Fibroblast of upper back skin (primary cell): ENCODE measurements around the gene NOD2.

Experiments used
- DNase-seq: peaks from one replicate; pipeline ENCODE4 v3.0.0-alpha.2; 2013

The NOD2 gene

GRCh38 chr16:50743581-50744225 is 50.3 kb downstream of the NOD2 start:
- DNase-seq = no peak

DNA sequence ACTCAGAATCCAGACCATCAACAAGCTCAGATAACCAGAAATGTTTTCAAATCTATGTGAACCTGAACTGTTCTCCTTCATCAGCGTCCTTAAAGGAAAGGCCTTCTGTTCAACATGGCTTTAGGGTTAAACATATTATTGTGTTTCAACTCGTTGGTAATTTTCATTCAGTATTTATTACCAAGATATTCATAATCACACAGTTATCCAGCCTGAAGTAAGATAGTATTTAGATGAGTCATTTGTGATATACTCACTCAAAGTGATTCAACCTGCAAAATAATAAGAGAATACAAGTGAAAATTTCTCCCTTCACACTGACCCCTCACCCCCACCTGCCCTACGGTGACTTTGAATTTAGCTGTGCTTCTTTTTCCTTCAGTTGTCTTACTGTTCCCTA is 51.5 kb downstream of the NOD2 start:
- DNase-seq = no peak

GRCh38 chr16:50745940-50746339 is 52.5 kb downstream of the NOD2 start:
- DNase-seq = no peak

DNA sequence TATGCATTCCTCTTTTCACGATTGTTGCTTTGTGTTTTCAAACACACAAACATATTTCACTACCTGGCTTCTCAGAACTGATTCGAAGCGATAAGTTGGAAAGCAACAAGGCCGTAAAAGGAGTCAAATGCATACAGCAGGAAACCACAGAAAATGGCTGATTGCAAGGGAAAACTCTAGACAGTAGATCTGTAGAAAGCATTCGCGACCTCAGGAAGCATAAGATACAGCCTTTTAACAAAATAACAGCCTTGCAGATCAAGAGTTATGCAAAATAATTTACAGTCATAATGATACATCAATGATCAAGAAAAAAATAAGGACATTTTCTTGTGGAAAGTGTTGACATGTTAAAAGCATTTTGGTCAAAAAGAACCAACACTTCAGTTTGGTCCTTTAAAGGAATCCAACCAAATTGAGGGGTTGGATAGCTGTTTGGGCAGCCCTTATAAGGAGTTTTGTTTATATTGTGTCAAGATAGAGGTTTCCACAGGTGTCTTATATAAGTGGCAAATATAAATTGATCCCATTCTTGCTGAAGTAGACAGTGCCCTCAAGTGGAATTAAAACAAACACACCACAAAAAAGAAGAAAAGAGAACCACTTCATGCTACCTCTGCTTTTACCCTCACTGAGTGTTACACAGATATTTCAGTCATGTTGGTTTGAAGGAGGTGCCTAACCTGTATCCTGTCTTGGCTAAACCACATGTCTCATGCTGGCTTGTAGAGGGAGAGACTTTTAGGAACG is 54.0 kb downstream of the NOD2 start:
- no peak for DNase-seq

GRCh38 chr16:50751528-50751927 is 58.1 kb downstream of the NOD2 start:
- DNase-seq = no peak

GRCh38 chr16:50752471-50753235 is 59.2 kb downstream of the NOD2 start:
- no peak for DNase-seq

- no peak for DNase-seq
Measured at GRCh38 chr16:50756473-50756872, 63.1 kb downstream of the NOD2 start.

DNA sequence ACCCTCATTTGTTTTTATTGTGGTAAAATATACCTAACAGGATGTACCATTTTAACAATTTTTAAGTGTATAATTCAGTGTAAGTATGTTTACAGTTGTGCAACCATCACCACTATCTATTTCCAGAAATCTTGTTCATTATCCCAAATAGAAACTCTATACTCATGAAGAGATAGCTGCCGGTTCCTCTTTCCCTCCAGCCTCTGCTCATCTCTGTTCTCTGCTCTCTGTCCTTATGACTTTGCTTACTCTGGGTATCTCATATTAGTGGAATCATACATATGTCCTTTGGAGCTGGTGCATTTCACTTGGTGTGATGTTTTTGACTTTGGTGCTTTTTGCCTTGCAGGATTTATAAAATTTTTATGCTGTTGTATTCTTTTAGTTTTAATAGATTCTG is 67.9 kb downstream of the NOD2 start:
- no peak for DNase-seq

DNA sequence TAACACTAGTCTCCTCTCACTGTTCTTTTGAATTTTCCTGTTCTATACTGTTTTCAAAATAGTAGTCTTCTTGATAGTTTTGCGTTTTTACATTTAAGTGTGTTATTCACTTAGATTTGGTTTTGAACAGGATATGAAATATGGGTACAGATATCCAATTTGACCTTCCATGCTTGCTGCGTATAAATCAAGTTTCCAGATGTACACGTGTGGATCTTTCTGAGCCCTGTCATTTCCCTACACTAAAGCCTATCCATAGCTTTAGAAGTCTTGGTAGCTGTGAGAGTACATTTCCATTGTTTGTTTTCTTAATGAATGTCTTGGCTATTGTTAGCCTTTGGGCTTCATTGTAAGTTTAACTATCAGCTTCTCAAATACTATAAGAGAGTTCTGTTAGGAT is 68.8 kb downstream of the NOD2 start:
- no peak for DNase-seq

DNA sequence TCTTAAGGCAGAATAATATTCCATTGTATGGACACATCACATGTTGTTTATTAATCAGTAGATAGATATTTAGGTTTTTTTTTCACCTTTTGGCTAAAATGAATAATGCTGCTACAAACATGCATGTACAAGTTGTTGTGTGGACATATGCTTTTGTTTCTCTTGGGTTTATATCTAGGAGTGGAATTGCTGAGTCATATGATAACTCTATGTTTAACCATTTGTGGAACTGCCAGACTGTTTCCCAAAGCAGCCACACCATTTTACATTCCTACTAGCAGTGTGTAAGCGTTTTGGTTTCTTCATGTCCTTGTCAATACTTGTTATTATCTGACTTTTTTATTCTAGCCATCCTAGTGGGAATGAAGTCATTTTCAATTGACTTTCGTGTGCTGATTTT is 69.8 kb downstream of the NOD2 start:
- DNase-seq = peak; percentile 36

DNA sequence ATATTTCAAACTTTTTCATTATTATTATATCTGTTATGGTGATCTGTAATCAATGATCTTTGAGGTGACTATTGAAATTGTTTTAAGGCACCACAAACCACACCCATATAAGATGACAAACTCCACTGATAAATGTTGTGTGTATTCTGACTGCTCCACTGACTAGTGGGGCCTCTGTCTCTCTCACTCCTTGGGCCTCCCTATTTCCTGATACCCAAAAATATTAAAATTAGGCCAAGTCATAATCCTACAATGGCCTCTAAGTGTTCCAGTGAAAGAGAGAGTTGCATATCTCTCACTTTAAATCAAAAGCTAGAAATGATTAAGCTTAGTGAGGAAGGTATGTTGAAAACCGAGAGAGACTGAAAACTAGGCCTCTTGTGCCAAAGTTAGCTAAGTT is 71.9 kb downstream of the NOD2 start:
- no peak for DNase-seq

DNA sequence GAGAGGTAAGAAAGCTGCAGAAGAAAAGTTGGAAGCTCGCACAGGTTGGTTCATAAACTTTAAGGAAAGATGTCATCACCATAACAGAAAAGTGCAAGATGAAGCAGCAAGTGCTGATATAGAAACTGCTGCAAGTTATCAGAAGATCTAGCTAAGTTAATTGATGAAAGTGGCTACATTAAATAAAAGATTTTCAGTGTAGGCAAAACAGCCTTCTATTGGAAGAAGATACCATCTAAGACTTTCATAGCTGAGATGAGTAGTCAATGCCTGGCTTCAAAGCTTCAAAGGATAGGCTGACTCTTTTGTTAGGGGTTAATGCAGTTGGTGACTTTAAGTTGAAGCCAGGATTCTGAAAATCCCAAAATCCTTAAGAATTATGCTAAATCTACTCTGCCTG is 72.5 kb downstream of the NOD2 start:
- no peak for DNase-seq

GRCh38 chr16:50767197-50767596 is 73.8 kb downstream of the NOD2 start:
- no peak for DNase-seq

- DNase-seq = peak; percentile 57
Measured at GRCh38 chr16:50771366-50771765, 78.0 kb downstream of the NOD2 start.

DNA sequence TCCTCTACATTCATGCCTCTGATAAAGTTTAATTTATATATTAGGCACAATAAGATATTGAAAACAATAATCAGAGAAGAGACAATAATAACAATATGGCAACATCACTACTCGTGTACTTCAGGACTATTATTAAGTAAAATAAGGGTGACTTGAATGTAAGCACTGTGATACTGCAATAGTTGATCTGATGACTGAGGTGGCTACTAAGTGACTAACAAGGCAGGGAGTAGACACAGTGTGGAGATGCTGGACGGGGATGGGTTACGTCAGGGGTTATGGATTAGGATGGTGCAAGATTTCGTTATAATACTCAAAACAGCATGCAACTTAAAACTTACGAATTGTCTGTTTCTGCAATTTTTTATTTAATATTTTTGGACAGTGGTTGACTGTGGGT is 81.0 kb downstream of the NOD2 start:
- DNase-seq = no peak

DNA sequence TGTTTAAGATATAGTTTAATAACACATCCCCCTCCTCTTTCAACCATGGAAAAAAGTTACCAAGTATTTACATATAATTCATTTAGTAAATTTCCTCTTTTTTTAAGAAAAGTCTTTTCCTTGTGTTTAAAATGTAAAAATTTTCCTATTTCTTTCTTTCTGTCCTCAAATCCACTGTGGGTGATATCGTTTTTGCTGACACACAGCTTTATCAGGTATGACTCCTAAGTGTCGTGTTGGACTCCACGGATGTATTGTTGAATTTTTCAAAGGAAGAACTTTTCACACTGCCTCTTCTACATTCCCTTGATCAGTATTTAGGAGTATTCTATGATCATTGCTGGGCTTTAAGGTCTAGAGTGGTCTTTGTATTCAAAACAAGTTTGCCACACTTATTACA is 81.6 kb downstream of the NOD2 start:
- DNase-seq = no peak

- DNase-seq = no peak
Measured at GRCh38 chr16:50776037-50776436, 82.6 kb downstream of the NOD2 start.

- no peak for DNase-seq
Measured at GRCh38 chr16:50778284-50779163, 85.1 kb downstream of the NOD2 start.

DNA sequence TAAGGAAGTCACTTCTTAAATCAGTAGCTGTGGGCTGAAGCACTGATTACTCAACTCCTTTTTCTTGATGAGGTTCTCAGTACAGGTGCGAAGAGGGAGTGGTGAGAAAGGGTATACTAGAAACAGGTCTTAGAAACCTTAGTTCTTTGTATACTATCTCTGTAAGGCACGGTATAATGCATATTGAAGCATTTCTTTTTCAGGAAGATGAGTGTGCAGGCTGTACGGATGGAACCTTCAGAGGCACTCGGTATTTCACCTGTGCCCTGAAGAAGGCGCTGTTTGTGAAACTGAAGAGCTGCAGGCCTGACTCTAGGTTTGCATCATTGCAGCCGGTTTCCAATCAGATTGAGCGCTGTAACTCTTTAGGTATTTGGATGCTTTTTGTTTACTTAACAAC is 87.6 kb downstream of the NOD2 start:
- DNase-seq = no peak

DNA sequence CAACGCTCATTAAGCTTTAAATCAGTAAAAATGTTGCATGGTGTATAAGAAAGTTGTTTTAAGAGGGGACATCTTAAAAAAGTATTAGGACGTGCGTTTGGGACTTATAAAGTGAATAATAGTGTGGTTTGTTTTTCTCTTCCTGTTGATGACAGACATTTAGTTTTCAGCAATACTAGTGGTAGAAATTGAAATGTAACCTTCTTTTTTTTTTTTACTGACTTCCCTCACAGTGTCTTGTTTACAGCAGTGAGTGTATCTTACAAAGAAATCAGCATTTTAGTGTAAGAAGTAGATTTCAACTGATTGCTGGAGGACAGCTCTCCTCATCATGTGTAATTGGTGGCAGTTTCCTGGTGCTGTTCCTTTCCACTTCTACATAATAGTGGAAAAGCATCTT is 88.1 kb downstream of the NOD2 start:
- DNase-seq = no peak
